HEK293 (cell line): ENCODE results near the gene WDR6.

Experiments used
- CTCF ChIA-PET: fragments of 350-600 bp; formaldehyde crosslinking; extraction: SDS; loops from one replicate; lab custom pipeline; 2021; ENCODE audit warnings: antibody characterized with exemption; lab: Yijun Ruan, JAX
- POLR2A ChIA-PET: fragments of 300-600 bp; formaldehyde crosslinking; extraction: SDS; loops from one replicate; lab custom pipeline; 2020; ENCODE audit warnings: antibody characterized with exemption, inconsistent platforms; lab: Yijun Ruan, JAX
- H3K27ac ChIP-seq: fragments of 200-500 bp; sonication (Bioruptor generic); 2 replicates; pipeline ENCODE4 v1.5.1; 2014; ENCODE audit warnings: low read depth, low read length, control low read depth, inconsistent platforms; ENCODE audit errors: extremely low read depth
- H3K36me3 ChIP-seq, 2 experiments: fragments of 200-500 bp in 1 of 2; sonication (Bioruptor generic) in 1 of 2; 1 replicate in 1 of 2; 2 replicates in 1 of 2; pipeline ENCODE4 v1.5.1; 2014 to 2017; ENCODE audit warnings: inconsistent platforms in 2 of 2, low read length in 2 of 2; ENCODE audit not compliant: control insufficient read depth in 2 of 2, insufficient read depth in 1 of 2
- H3K4me1 ChIP-seq: fragments of 200-500 bp; sonication (Bioruptor generic); 2 replicates; pipeline ENCODE4 v1.5.1; 2014; ENCODE audit warnings: mild to moderate bottlenecking, low read length, inconsistent platforms; ENCODE audit not compliant: control insufficient read depth, insufficient read depth
- H3K4me3 ChIP-seq: 2 replicates; pipeline ENCODE4 v1.5.1; 2011; ENCODE audit warnings: low read depth, mild to moderate bottlenecking, control low read depth, low read length, moderate library complexity
- H3K9me3 ChIP-seq: fragments of 200-500 bp; sonication (Bioruptor generic); 2 replicates; pipeline ENCODE4 v1.5.1; 2014; ENCODE audit warnings: low read depth, low read length, inconsistent platforms; ENCODE audit not compliant: control insufficient read depth, insufficient read depth
- ATF2 ChIP-seq: fragments of 450-650 bp; formaldehyde crosslinking; IDR thresholded peaks from 2 replicates; pipeline ENCODE4 v1.5.1; 2016; ENCODE audit warnings: missing biosample characterization, missing genetic modification characterization, low read depth
- GFI1B ChIP-seq: fragments of 450-650 bp; formaldehyde crosslinking; IDR thresholded peaks from 2 replicates; pipeline ENCODE4 v1.5.1; 2016; ENCODE audit warnings: missing biosample characterization, missing genetic modification characterization
- KLF10 ChIP-seq: fragments of 450-650 bp; IDR thresholded peaks from 2 replicates; pipeline ENCODE4 v1.5.1; 2018; ENCODE audit warnings: missing biosample characterization, mild to moderate bottlenecking, missing genetic modification characterization
- PRDM2 ChIP-seq: fragments of 450-650 bp; formaldehyde crosslinking; IDR thresholded peaks from 2 replicates; pipeline ENCODE4 v1.5.1; 2016; ENCODE audit warnings: missing biosample characterization, missing genetic modification characterization, borderline replicate concordance
- PRDM6 ChIP-seq: fragments of 450-650 bp; formaldehyde crosslinking; IDR thresholded peaks from 2 replicates; pipeline ENCODE4 v1.5.1; 2017; ENCODE audit warnings: missing biosample characterization, missing genetic modification characterization
- REPIN1 ChIP-seq: fragments of 450-650 bp; formaldehyde crosslinking; IDR thresholded peaks from 2 replicates; pipeline ENCODE4 v1.5.1; 2017; ENCODE audit warnings: missing biosample characterization, missing genetic modification characterization, low read depth
- ZBTB17 ChIP-seq: fragments of 450-650 bp; formaldehyde crosslinking; IDR thresholded peaks from 2 replicates; pipeline ENCODE4 v1.5.1; 2016; ENCODE audit warnings: missing biosample characterization, missing genetic modification characterization
- ZBTB20 ChIP-seq: fragments of 450-650 bp; formaldehyde crosslinking; IDR thresholded peaks from 2 replicates; pipeline ENCODE4 v1.5.1; 2016; ENCODE audit warnings: missing biosample characterization, missing genetic modification characterization
- ZBTB21 ChIP-seq: fragments of 450-650 bp; formaldehyde crosslinking; IDR thresholded peaks from 2 replicates; pipeline ENCODE4 v1.5.1; 2017; ENCODE audit warnings: missing biosample characterization, missing genetic modification characterization
- ZBTB26 ChIP-seq: fragments of 450-650 bp; formaldehyde crosslinking; optimal IDR thresholded peaks from 2 replicates; pipeline ENCODE3; 2016; ENCODE audit warnings: missing biosample characterization, mild to moderate bottlenecking, missing genetic modification characterization
- ZNF155 ChIP-seq: fragments of 450-650 bp; formaldehyde crosslinking; IDR thresholded peaks from 2 replicates; pipeline ENCODE4 v1.5.1; 2016; ENCODE audit warnings: missing biosample characterization, missing genetic modification characterization
- ZNF24 ChIP-seq: fragments of 450-650 bp; formaldehyde crosslinking; IDR thresholded peaks from 2 replicates; pipeline ENCODE4 v1.5.1; 2016; ENCODE audit warnings: missing biosample characterization, missing genetic modification characterization
- ZNF398 ChIP-seq: fragments of 450-650 bp; formaldehyde crosslinking; IDR thresholded peaks from 2 replicates; pipeline ENCODE4 v1.5.1; 2017; ENCODE audit warnings: missing biosample characterization, missing genetic modification characterization
- ZNF426 ChIP-seq: fragments of 450-650 bp; formaldehyde crosslinking; IDR thresholded peaks from 2 replicates; pipeline ENCODE4 v1.5.1; 2017; ENCODE audit warnings: missing biosample characterization, missing genetic modification characterization, mild to moderate bottlenecking, inconsistent platforms, moderate library complexity
- ZNF514 ChIP-seq: fragments of 450-650 bp; formaldehyde crosslinking; IDR thresholded peaks from 2 replicates; pipeline ENCODE4 v1.5.1; 2016; ENCODE audit warnings: missing biosample characterization, missing genetic modification characterization
- ZNF561 ChIP-seq: fragments of 450-650 bp; IDR thresholded peaks from 2 replicates; pipeline ENCODE4 v1.5.1; 2018; ENCODE audit warnings: missing biosample characterization, missing genetic modification characterization, borderline replicate concordance
- ZNF639 ChIP-seq: fragments of 450-650 bp; formaldehyde crosslinking; IDR thresholded peaks from 2 replicates; pipeline ENCODE4 v1.5.1; 2016; ENCODE audit warnings: missing biosample characterization, missing genetic modification characterization
- ZNF664 ChIP-seq: fragments of 450-650 bp; formaldehyde crosslinking; IDR thresholded peaks from 2 replicates; pipeline ENCODE4 v1.5.1; 2016; ENCODE audit warnings: missing biosample characterization, missing genetic modification characterization
- ZNF837 ChIP-seq: fragments of 450-650 bp; formaldehyde crosslinking; IDR thresholded peaks from 2 replicates; pipeline ENCODE4 v1.5.1; 2016; ENCODE audit warnings: missing biosample characterization, missing genetic modification characterization

WDR6 gene

GRCh38 chr3:49027634-49028033 is 20.4 kb downstream of the WDR6 start:
- ChIA-PET POLR2A (interaction anchor here (1.6 to 2.8 kb wide), 2 partner anchors 20 to 67 kb away, joined by 4 to 10 read pairs; partner anchors contain the start of genes QRICH1 and WDR6), CTCF (no interaction called here)
- Histone ChIP-seq H3K27ac (no peak overlapping the region), H3K9me3 (no peaks in the 10 kb centered on the region), H3K4me3 (no peak overlapping the region), H3K4me1 (no peaks in the 10 kb centered on the region), H3K36me3 (peaks cover 0 to 90% of the 10 kb centered on the region in 2 experiments; a peak in 2 of 3 replicates)
- no peak for TF ChIP-seq ZNF514 (tag by site-specific recombination)
- TF ChIP-seq ZNF561 (tag by site-specific recombination), result no peak
- TF ChIP-seq ZBTB26, result no peak
- no peak for TF ChIP-seq GFI1B
- TF ChIP-seq ZNF664 (tag by site-specific recombination), result no peak
- no peak for TF ChIP-seq REPIN1 (tag by site-specific recombination)
- TF ChIP-seq PRDM6 (tag by site-specific recombination), result no peak
- TF ChIP-seq ZNF155 (tag by site-specific recombination), result no peak
- TF ChIP-seq KLF10 (tag by site-specific recombination), result no peak
- no peak for TF ChIP-seq ZNF398
- TF ChIP-seq ZBTB20 (tag by site-specific recombination), result no peak
- TF ChIP-seq ZNF837, result no peak
- TF ChIP-seq ZBTB17 (tag by site-specific recombination), result no peak
- no peak for TF ChIP-seq ZBTB21 (tag by site-specific recombination)
- TF ChIP-seq PRDM2 (tag by site-specific recombination), result no peak
- no peak for TF ChIP-seq ZNF24
- no peak for TF ChIP-seq ATF2
- TF ChIP-seq ZNF426, result no peak
- no peak for TF ChIP-seq ZNF639 (tag by site-specific recombination)
